AG04449 (cell line): ENCODE results near the gene ATP6V1E1.

Experiments
- CTCF ChIA-PET: fragments of 350-600 bp; formaldehyde crosslinking; extraction: SDS; loops from one replicate; lab custom pipeline; 2021; ENCODE audit warnings: antibody characterized with exemption; lab: Yijun Ruan, JAX
- POLR2A ChIA-PET: fragments of 400-600, 350-600 bp; formaldehyde crosslinking; extraction: SDS; loops from one replicate; lab custom pipeline; 2020; ENCODE audit warnings: antibody characterized with exemption, inconsistent platforms; lab: Yijun Ruan, JAX
- DNase-seq: peaks from one replicate; pipeline ENCODE4 v3.0.0-alpha.2; 2010; ENCODE audit warnings: low read depth, low spot score
- H3K4me3 ChIP-seq: 2 replicates; pipeline ENCODE4 v1.5.1; 2011; ENCODE audit warnings: low read depth, mild to moderate bottlenecking, control low read depth, low read length
- CTCF ChIP-seq: IDR thresholded peaks from one replicate; pipeline ENCODE4 v1.5.1; 2011; ENCODE audit warnings: mild to moderate bottlenecking, moderate library complexity, low read length, control low read depth, inconsistent platforms; ENCODE audit not compliant: insufficient read depth; ENCODE audit errors: missing control alignments

The ATP6V1E1 gene

GRCh38 chr22:17583151-17583550, 45.4 kb downstream of the ATP6V1E1 start:
- no peak for TF ChIP-seq CTCF
- ChIA-PET POLR2A (no interaction called here), CTCF (no interaction called here)
- DNase-seq, result no peak
- no peak overlapping the region for H3K4me3 ChIP-seq

DNA sequence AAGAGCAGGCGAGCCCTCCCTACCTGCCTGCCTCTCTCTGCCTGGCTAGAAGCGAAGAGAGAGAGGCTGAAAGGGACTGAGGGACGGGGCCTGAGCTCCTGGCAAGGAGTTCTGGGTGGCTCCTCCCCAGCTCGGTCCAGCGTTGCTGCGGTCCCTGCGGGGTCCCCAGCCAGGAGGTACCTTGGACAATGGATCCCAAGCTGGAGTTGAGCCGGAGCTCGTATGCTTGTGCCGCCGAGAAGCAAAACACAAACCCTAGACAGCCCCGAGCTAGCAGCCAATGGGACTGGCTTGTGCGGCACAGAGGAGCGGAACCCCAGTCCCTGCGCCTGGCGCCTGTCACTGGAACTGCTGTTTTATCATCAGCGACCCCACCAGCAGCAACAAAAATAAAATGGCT, 46.9 kb downstream of the ATP6V1E1 start:
- CTCF ChIA-PET, result no interaction called here

GRCh38 chr22:17581056-17581455, 47.5 kb downstream of the ATP6V1E1 start:
- H3K4me3 ChIP-seq, result no peak overlapping the region
- TF ChIP-seq CTCF, result no peak
- POLR2A ChIA-PET, result no interaction called here
- DNase-seq, result no peak
- CTCF ChIA-PET, result no interaction called here

More for the DNA sequence above, 46.9 kb downstream of the ATP6V1E1 start:
- POLR2A ChIA-PET, result no interaction called here
- DNase-seq, result no peak
- no peak for TF ChIP-seq CTCF
- H3K4me3 ChIP-seq, result no peak overlapping the region

GRCh38 chr22:17580441-17581031, 48.0 kb downstream of the ATP6V1E1 start:
- no peak overlapping the region for H3K4me3 ChIP-seq
- TF ChIP-seq CTCF, result no peak
- CTCF ChIA-PET, result interaction anchor here (0.9 kb wide), 1 partner anchor 9 kb away, joined by 3 read pairs; no protein-coding TSS in a partner anchor
- POLR2A ChIA-PET, result no interaction called here
- DNase-seq, result no peak

GRCh38 chr22:17579535-17579981, 49.0 kb downstream of the ATP6V1E1 start:
- ChIA-PET POLR2A (no interaction called here), CTCF (no interaction called here)
- no peak for DNase-seq
- no peak overlapping the region for H3K4me3 ChIP-seq
- no peak for TF ChIP-seq CTCF

DNA sequence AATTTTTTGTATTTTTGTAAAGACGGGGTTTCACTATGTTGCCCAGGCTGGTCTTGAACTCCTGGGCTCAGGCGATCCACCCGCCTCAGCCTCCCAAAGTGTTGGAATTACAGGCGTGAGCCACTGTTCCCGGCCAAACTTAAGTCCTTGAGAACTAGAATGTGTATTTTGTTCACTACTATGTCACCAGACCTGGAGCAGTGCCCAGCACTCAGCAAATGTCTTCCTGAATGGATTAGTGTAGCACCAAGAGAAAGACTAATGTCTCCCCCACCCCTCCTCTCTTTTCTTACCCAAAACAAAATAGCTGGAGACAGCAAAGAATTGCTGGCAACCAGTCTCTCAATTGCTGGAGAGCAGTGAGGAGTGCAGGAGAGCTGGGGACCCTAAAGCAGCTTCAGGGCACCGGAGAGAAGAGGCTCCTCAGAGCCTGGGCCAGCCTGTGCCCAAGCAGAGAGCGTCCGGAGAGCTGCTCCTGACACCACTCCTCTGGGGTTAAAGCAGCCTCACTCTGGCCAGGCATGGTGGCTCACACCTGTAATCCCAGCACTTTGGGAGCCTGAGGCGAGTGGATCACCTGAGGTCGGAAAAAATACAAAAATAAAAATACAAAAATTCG, 50.3 kb downstream of the ATP6V1E1 start:
- ChIA-PET CTCF (no interaction called here), POLR2A (interaction anchor here (0.6 kb wide), 1 partner anchor 492 kb away, joined by 3 read pairs; no protein-coding TSS in a partner anchor)
- no peak for DNase-seq
- TF ChIP-seq CTCF, result no peak
- H3K4me3 ChIP-seq, result no peak overlapping the region
